K562 (cell line): ENCODE data around the gene MYL4. TPM values are rescaled to one million over a fixed set of nuclear protein-coding genes. Genes with fewer than 3 reads are reported as not detected.

Source experiments
- C11orf30 ChIP-seq: fragments of 450-650 bp; IDR thresholded peaks from 2 replicates; pipeline ENCODE4 v1.6.1; 2016; ENCODE audit warnings: low read depth, mild to moderate bottlenecking
- CAMTA2 ChIP-seq: fragments of 250-450 bp; sonication (Bioruptor Pico); conservative IDR thresholded peaks from 2 replicates; pipeline ENCODE4 v1.5.1; 2022
- CEBPB ChIP-seq: fragments of 450-650 bp; IDR thresholded peaks from 2 replicates; pipeline ENCODE4 v1.6.1; 2016; ENCODE audit warnings: missing genetic modification characterization, missing compliant biosample characterization
- FIP1L1 ChIP-seq: fragments of 200-400 bp; formaldehyde crosslinking; IDR thresholded peaks from 2 replicates; pipeline ENCODE4 v1.6.1; 2018; ENCODE audit warnings: mild to moderate bottlenecking, low read depth, low read length; ENCODE audit not compliant: poor library complexity, severe bottlenecking
- FOXK2 ChIP-seq, 2 experiments: fragments of 450-650 bp; IDR thresholded peaks in 1 of 2; conservative IDR thresholded peaks in 1 of 2; 2 replicates each; pipeline ENCODE4 v1.6.1; 2016; ENCODE audit warnings: low read depth in 2 of 2, mild to moderate bottlenecking in 1 of 2
- HDAC3 ChIP-seq: fragments of 450-650 bp; IDR thresholded peaks from 2 replicates; pipeline ENCODE4 v1.6.1; 2018; ENCODE audit warnings: borderline replicate concordance, mild to moderate bottlenecking, moderate library complexity; ENCODE audit not compliant: partially characterized antibody
- JUNB ChIP-seq: fragments of 450-650 bp; formaldehyde crosslinking; conservative IDR thresholded peaks from 2 replicates; pipeline ENCODE4 v1.4.0; 2020; ENCODE audit warnings: mild to moderate bottlenecking
- KLF16 ChIP-seq: IDR thresholded peaks from 2 replicates; pipeline ENCODE4 v1.6.1; 2016; ENCODE audit warnings: antibody characterized with exemption
- L3MBTL2 ChIP-seq: fragments of 450-650 bp; IDR thresholded peaks from 2 replicates; pipeline ENCODE4 v1.6.1; 2016; ENCODE audit warnings: mild to moderate bottlenecking, moderate library complexity
- MECOM ChIP-seq: fragments of 250-450 bp; sonication (Bioruptor Pico); IDR thresholded peaks from 2 replicates; pipeline ENCODE4 v1.8.0; 2022; ENCODE audit warnings: inconsistent platforms
- MEF2D ChIP-seq: conservative IDR thresholded peaks from 2 replicates; pipeline ENCODE4 v1.6.1; 2016; ENCODE audit warnings: low read depth, missing genetic modification characterization, missing compliant biosample characterization
- NR3C1 ChIP-seq: sonication (generic); formaldehyde crosslinking; IDR thresholded peaks from 2 replicates; pipeline ENCODE4 v1.8.1; 2022; ENCODE audit warnings: missing genetic modification reagents
- RB1 ChIP-seq: fragments of 450-650 bp; IDR thresholded peaks from 2 replicates; pipeline ENCODE4 v1.6.1; 2017; ENCODE audit warnings: low read depth, mild to moderate bottlenecking
- SP2 ChIP-seq: IDR thresholded peaks from 2 replicates; pipeline ENCODE4 v1.6.1; 2011; ENCODE audit warnings: mild to moderate bottlenecking, low read depth, low read length, moderate library complexity; ENCODE audit not compliant: poor library complexity, severe bottlenecking; ENCODE audit errors: extremely low read depth
- TCF15 ChIP-seq: fragments of 250-450 bp; sonication (Bioruptor Pico); IDR thresholded peaks from 2 replicates; pipeline ENCODE4 v1.8.0; 2022; ENCODE audit warnings: moderate library complexity, mild to moderate bottlenecking, inconsistent platforms
- ZNF143 ChIP-seq: sonication (generic); formaldehyde crosslinking; IDR thresholded peaks from 2 replicates; pipeline ENCODE4 v1.9.0; 2022; ENCODE audit warnings: mild to moderate bottlenecking, missing genetic modification reagents
- ZNF324 ChIP-seq: fragments of 250-450 bp; sonication (Bioruptor Pico); IDR thresholded peaks from 2 replicates; pipeline ENCODE4 v1.4.0; 2020; ENCODE audit warnings: mild to moderate bottlenecking
- ZNF639 ChIP-seq, 2 experiments: fragments of 200-800 bp in 1 of 2; sonication (Bioruptor generic) in 1 of 2; sonication (generic) in 1 of 2; formaldehyde crosslinking in 1 of 2; IDR thresholded peaks in 1 of 2; conservative IDR thresholded peaks in 1 of 2; 2 replicates each; pipeline versions ENCODE4 v1.5.0 to v1.6.1; 2016 to 2020; ENCODE audit warnings: missing compliant biosample characterization in 1 of 2, missing genetic modification characterization in 1 of 2, missing genetic modification reagents in 1 of 2
- ZNF740 ChIP-seq, 3 experiments: fragments of 200-800 bp in 1 of 3; sonication (Bioruptor generic) in 1 of 3; sonication (generic) in 1 of 3; formaldehyde crosslinking in 1 of 3; IDR thresholded peaks; 2 replicates each; pipeline versions ENCODE4 v1.6.1 to v1.8.0; 2016 to 2022; ENCODE audit warnings: mild to moderate bottlenecking in 2 of 3, missing compliant biosample characterization in 2 of 3, missing genetic modification characterization in 2 of 3, missing genetic modification reagents in 1 of 3
- ZZZ3 ChIP-seq: fragments of 450-650 bp; IDR thresholded peaks from 2 replicates; pipeline ENCODE4 v1.6.1; 2016; ENCODE audit warnings: antibody characterized with exemption, mild to moderate bottlenecking, moderate library complexity
- polyA plus RNA-seq, 8 experiments: library from polyadenylated mRNA; depleted of rRNA in 4 of 8; stranded (reverse) in 5 of 8; unstranded in 3 of 8; fragments of >200 nt; fragmentation: Nextera tagmentation in 2 of 8; fragmentation: Illumina TruSeq in 1 of 8; extraction: Ambion mirVana in 2 of 8; extraction: Trizol in 1 of 8; gene quantifications; 2 replicates each; pipeline versions ENCODE4 v1.2.1 to v1.2.3, GENCODE V29; 2011 to 2014; ENCODE audit warnings: inconsistent platforms in 1 of 8, missing spikeins in 1 of 8
- total RNA-seq, 7 experiments: library from RNA; depleted of rRNA in 6 of 7; stranded (reverse); fragments of >200 nt in 6 of 7; fragmentation: Illumina TruSeq in 2 of 7; extraction: Trizol in 2 of 7; gene quantifications; 2 replicates each; pipeline versions ENCODE4 v1.2.1 to v1.2.3, GENCODE V29; 2011 to 2021; ENCODE audit warnings: low replicate concordance in 1 of 7
- TF ChIP-seq, protein P1 (sequence below): IDR thresholded peaks from 2 replicates; pipeline ENCODE4 v1.6.1; 2011; ENCODE audit warnings: borderline replicate concordance, low read depth, mild to moderate bottlenecking, moderate library complexity, low read length; ENCODE audit not compliant: insufficient read depth, poor library complexity, severe bottlenecking

MYL4 gene
- total and polyA plus RNA-seq, 9 of the 15 experiments (the other 6 are each of a cell fraction or from before 2014, with no cell fraction given) = 117 to 423 (median 221) TPM

DNA sequence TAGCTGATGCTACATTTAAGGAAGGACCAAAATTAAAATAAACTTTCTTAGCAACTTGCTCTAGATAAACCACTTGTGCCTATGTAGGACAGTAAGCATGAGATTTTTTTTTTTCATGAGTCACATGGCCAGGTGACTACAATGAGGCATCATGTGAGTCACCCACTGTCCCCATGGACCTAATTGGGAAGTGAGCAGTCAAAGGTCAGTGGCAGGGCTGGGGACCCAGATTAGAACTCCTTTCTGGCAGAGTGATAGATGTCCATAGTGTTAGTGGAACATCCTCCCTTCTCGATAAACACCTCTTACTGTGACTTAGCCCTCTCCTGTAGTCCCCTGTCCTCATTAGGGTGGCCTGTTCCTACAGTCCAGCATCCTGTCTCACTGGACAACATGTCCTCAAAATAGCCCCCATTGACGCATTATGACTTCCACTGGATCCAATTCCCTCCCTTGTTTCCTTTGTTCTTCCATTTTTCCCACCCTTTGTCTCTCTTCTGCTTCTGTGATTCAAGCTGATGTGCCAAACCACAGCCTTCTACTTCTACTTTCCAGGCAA lies 56.9 kb downstream of the MYL4 start (continued):
- TF ChIP-seq ZNF324 = no peak
- TF ChIP-seq MECOM (CRISPR knock-in tag) = peak; percentile 68
- TF ChIP-seq C11orf30 = peak; percentile 57
- no peak for TF ChIP-seq ZNF143 (CRISPR knock-in tag)
- TF ChIP-seq, protein P1, sequence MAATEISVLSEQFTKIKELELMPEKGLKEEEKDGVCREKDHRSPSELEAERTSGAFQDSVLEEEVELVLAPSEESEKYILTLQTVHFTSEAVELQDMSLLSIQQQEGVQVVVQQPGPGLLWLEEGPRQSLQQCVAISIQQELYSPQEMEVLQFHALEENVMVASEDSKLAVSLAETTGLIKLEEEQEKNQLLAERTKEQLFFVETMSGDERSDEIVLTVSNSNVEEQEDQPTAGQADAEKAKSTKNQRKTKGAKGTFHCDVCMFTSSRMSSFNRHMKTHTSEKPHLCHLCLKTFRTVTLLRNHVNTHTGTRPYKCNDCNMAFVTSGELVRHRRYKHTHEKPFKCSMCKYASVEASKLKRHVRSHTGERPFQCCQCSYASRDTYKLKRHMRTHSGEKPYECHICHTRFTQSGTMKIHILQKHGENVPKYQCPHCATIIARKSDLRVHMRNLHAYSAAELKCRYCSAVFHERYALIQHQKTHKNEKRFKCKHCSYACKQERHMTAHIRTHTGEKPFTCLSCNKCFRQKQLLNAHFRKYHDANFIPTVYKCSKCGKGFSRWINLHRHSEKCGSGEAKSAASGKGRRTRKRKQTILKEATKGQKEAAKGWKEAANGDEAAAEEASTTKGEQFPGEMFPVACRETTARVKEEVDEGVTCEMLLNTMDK = no peak
- TF ChIP-seq JUNB = peak; percentile 59; the same call in 1 of the 2 replicates
- peak in 1 of 2 experiments; percentile 79; a peak in 2 of 4 replicates for TF ChIP-seq ZNF639 (CRISPR knock-in tag; conservative IDR thresholded peaks at IDR 0.05 in 1 of 2, IDR thresholded peaks at IDR 0.05 in 1 of 2)
- TF ChIP-seq L3MBTL2 = peak; percentile 61
- no peak for TF ChIP-seq FIP1L1
- TF ChIP-seq NR3C1 (CRISPR knock-in tag) = no peak
- no peak for TF ChIP-seq SP2
- TF ChIP-seq KLF16 = peak; percentile 64; the same call in 1 of the 2 replicates
- TF ChIP-seq CAMTA2 (CRISPR knock-in tag) = no peak
- TF ChIP-seq FOXK2 (conservative IDR thresholded peaks at IDR 0.05 in 1 of 2, IDR thresholded peaks at IDR 0.05 in 1 of 2; ENCODE audit: low read depth in 2 of 2) = peak; percentile 75 to 86
- no peak for TF ChIP-seq TCF15 (CRISPR knock-in tag)
- TF ChIP-seq HDAC3 = peak; percentile 76
- TF ChIP-seq RB1 = peak; percentile 46; the same call in 1 of the 2 replicates
- TF ChIP-seq CEBPB (tag) = no peak
- TF ChIP-seq ZZZ3 = no peak
- TF ChIP-seq ZNF740 (CRISPR knock-in tag; IDR thresholded peaks at IDR 0.05) = no peak
- no peak for TF ChIP-seq ZNF740 (tag; IDR thresholded peaks at IDR 0.05)
- peak; percentile 58; the same call in 1 of the 2 replicates for TF ChIP-seq MEF2D
